ENCODE measurements around the gene APOM.

- TF ChIP-seq CTCF (IDR thresholded peaks at IDR 0.05) = no peak
- no peak for TF ChIP-seq POLR2A (IDR thresholded peaks at IDR 0.05)
Observed at GRCh38 chr6:31639043-31639442, 16.7 kb upstream of the APOM start.
